Ishikawa (cell line): ENCODE data around the gene DIP2C.

Experiments used
- EGR1 ChIP-seq: IDR thresholded peaks from 2 replicates; pipeline ENCODE4 v1.6.1; 2012
- EP300 ChIP-seq: IDR thresholded peaks from 2 replicates; pipeline ENCODE4 v1.6.1; 2012; ENCODE audit warnings: borderline replicate concordance

DNA sequence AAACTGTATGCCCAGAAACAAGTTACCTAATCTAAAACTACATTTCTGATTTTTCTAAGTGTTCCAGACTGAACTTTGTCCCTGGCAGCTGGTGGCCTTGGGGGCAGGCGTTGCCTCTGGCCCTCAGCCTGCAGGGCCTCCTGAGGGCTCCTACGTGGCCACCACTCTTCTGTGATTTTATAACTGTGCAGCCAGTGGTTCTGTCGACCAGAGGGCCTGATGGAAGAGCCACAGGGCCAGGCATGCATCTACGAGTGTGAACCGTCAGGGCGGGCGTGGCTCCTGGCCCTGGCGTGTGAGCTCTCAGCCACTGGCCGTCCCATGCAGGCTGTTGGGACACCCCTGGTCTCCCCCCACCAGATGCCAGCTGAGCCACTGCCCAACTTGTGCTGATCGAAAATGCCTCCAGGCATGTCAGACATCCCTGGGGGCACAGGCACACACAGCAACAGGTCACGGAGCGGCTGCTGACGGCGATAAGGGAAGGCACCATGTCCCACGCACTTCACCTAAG, 380.8 kb downstream of the DIP2C start:
- TF ChIP-seq EGR1, result no peak
- TF ChIP-seq EP300, result no peak
